HepG2 (cell line): ENCODE results near the gene FOXK2. TPM values are rescaled to one million over a fixed set of nuclear protein-coding genes. Genes with fewer than 3 reads are reported as not detected.

Experiments
- AKAP8 ChIP-seq: sonication (generic); formaldehyde crosslinking; IDR thresholded peaks from 2 replicates; pipeline ENCODE4 v1.5.1; 2020; ENCODE audit warnings: mild to moderate bottlenecking, missing genetic modification reagents
- HNRNPL ChIP-seq: fragments of 200-400 bp; formaldehyde crosslinking; IDR thresholded peaks from 2 replicates; pipeline ENCODE4 v1.6.1; 2017; ENCODE audit warnings: mild to moderate bottlenecking, low read depth, low read length
- KAT7 ChIP-seq: IDR thresholded peaks from 2 replicates; pipeline ENCODE4 v1.6.1; 2018; ENCODE audit warnings: borderline replicate concordance, missing compliant biosample characterization
- KDM2A ChIP-seq: sonication (generic); formaldehyde crosslinking; IDR thresholded peaks from 2 replicates; pipeline ENCODE4 v1.4.0; 2020; ENCODE audit warnings: low read depth, missing genetic modification reagents, borderline replicate concordance
- MED8 ChIP-seq: sonication (generic); formaldehyde crosslinking; IDR thresholded peaks from 2 replicates; pipeline ENCODE4 v1.8.1; 2023; ENCODE audit warnings: mild to moderate bottlenecking, missing genetic modification reagents; ENCODE audit not compliant: insufficient replicate concordance
- NFATC3 ChIP-seq: sonication (generic); formaldehyde crosslinking; IDR thresholded peaks from 2 replicates; pipeline ENCODE4 v1.5.1; 2020; ENCODE audit warnings: mild to moderate bottlenecking, missing genetic modification reagents
- SRSF9 ChIP-seq: fragments of 200-400 bp; formaldehyde crosslinking; IDR thresholded peaks from 2 replicates; pipeline ENCODE4 v1.6.1; 2018; ENCODE audit warnings: borderline replicate concordance, mild to moderate bottlenecking, low read depth, low read length; ENCODE audit not compliant: insufficient read depth, poor library complexity, severe bottlenecking
- STAG1 ChIP-seq: sonication (generic); formaldehyde crosslinking; IDR thresholded peaks from 2 replicates; pipeline ENCODE4 v1.4.0; 2020; ENCODE audit warnings: missing genetic modification reagents
- UBTF ChIP-seq: sonication (generic); formaldehyde crosslinking; IDR thresholded peaks from 2 replicates; pipeline ENCODE4 v1.4.0; 2020; ENCODE audit warnings: mild to moderate bottlenecking, missing genetic modification reagents
- ZBTB33 ChIP-seq: sonication (generic); formaldehyde crosslinking; IDR thresholded peaks from 2 replicates; pipeline ENCODE4 v1.4.0; 2020; ENCODE audit warnings: missing genetic modification reagents
- ZBTB40 ChIP-seq, 2 experiments: fragments of 450-650 bp in 1 of 2; sonication (generic) in 1 of 2; formaldehyde crosslinking in 1 of 2; IDR thresholded peaks; 2 replicates each; pipeline versions ENCODE4 v1.6.1 to v1.8.0; 2016 to 2022; ENCODE audit warnings: antibody characterized with exemption in 1 of 2, mild to moderate bottlenecking in 1 of 2, missing genetic modification reagents in 1 of 2
- ZBTB7B ChIP-seq: sonication (generic); formaldehyde crosslinking; IDR thresholded peaks from 2 replicates; pipeline ENCODE4 v1.4.0; 2020; ENCODE audit warnings: missing genetic modification reagents
- ZNF335 ChIP-seq: sonication (generic); formaldehyde crosslinking; IDR thresholded peaks from 2 replicates; pipeline ENCODE4 v1.4.0; 2020; ENCODE audit warnings: missing genetic modification reagents
- ZNF576 ChIP-seq: sonication (generic); formaldehyde crosslinking; IDR thresholded peaks from 2 replicates; pipeline ENCODE4 v1.4.0; 2020; ENCODE audit warnings: mild to moderate bottlenecking, missing genetic modification reagents
- polyA plus RNA-seq, 8 experiments: library from polyadenylated mRNA; depleted of rRNA in 3 of 8; stranded (reverse) in 7 of 8; unstranded in 1 of 8; fragments of >200 nt; fragmentation: Illumina TruSeq in 4 of 8; extraction: Trizol in 4 of 8; gene quantifications; 2 replicates each; pipeline versions ENCODE4 v1.2.1 to v1.2.3, GENCODE V29; 2011 to 2016; ENCODE audit warnings: low read depth in 4 of 8, missing spikeins in 1 of 8, mixed read lengths in 1 of 8; ENCODE audit not compliant: insufficient read depth in 1 of 8
- total RNA-seq, 5 experiments: library from RNA; depleted of rRNA; stranded (reverse); fragments of >200 nt; fragmentation: Illumina TruSeq; extraction: Trizol; gene quantifications; 2 replicates each; pipeline ENCODE4 v1.2.3, GENCODE V29; 2016; ENCODE audit warnings: low read depth in 1 of 5

The FOXK2 gene
- total and polyA plus RNA-seq, 2 of the 13 experiments (the other 11 are each of a cell fraction or from before 2014, with no cell fraction given) = 67.1 to 67.2 TPM

- TF ChIP-seq ZBTB40 (IDR thresholded peaks at IDR 0.05) (no peak), ZBTB40 (CRISPR knock-in tag; IDR thresholded peaks at IDR 0.05) (no peak), ZNF335 (CRISPR knock-in tag) (0 out of 2 replicates have a peak, but pooled peaks have one; percentile 48), MED8 (CRISPR knock-in tag) (no peak), ZBTB7B (0 out of 2 replicates have a peak, but pooled peaks have one; percentile 43), NFATC3 (CRISPR knock-in tag) (no peak), STAG1 (no peak), KAT7 (CRISPR knock-in tag) (no peak), SRSF9 (no peak), UBTF (CRISPR knock-in tag) (peak; percentile 38; the same call in 1 of the 2 replicates), HNRNPL (peak; percentile 92), KDM2A (CRISPR knock-in tag) (peak; percentile 35; the same call in 1 of the 2 replicates), AKAP8 (CRISPR knock-in tag) (peak; percentile 15; the same call in 1 of the 2 replicates), ZNF576 (CRISPR knock-in tag) (no peak), ZBTB33 (CRISPR knock-in tag) (no peak)
Measured at GRCh38 chr17:82592767-82593589, 73.4 kb downstream of the FOXK2 start (continued).
